OCI-LY7 (cell line): ENCODE results near the gene CRTC2.

Source experiments
- CTCF ChIP-seq: fragments of 200-600 bp; sonication (generic); conservative IDR thresholded peaks from 2 replicates; pipeline ENCODE4 v1.5.1; 2014; ENCODE audit warnings: mild to moderate bottlenecking, antibody characterized with exemption, low read length, moderate library complexity, mixed read lengths
- EZH2phosphoT487 ChIP-seq: fragments of 200-600 bp; sonication (generic); IDR thresholded peaks from 2 replicates; pipeline ENCODE4 v1.6.1; 2018; ENCODE audit warnings: low read depth, borderline replicate concordance, mild to moderate bottlenecking, mixed run types, antibody characterized with exemption, low read length, moderate library complexity, mixed read lengths

DNA sequence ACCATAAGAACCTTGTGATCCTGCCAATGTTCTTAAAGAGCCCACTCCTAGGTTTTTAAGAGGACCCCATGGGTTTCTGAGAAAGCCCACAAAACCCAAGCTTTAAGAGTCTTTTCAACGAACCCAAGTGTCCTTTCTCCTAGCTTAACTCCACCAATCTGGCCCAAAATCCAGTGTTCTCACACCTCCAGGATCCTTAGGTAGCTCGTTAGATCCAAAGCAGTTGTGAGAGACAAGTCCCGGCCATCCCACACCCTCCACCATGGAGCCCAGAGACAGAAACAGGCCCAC, 13.6 kb downstream of the CRTC2 start:
- TF ChIP-seq CTCF (no peak), EZH2phosphoT487 (no peak)
